Thymus (tissue), 11 donors: ENCODE results near the gene VCP. TPM values are rescaled to one million over a fixed set of nuclear protein-coding genes. Genes with fewer than 3 reads are reported as not detected.

ENCODE experiments used
- DNase-seq, 9 donors: peaks; one replicate each; pipeline ENCODE4 v3.0.0-alpha.2; 2013; ENCODE audit warnings: low spot score in 9 of 9, low read depth in 6 of 9, missing footprints in 1 of 9
- H3K27ac ChIP-seq, 2 donors: one replicate each; pipeline ENCODE4 v1.5.1; 2013; ENCODE audit warnings: control low read depth in 1 of 2, low read depth in 1 of 2, low read length in 1 of 2, mild to moderate bottlenecking in 1 of 2, moderate library complexity in 1 of 2
- H3K27me3 ChIP-seq, 2 donors: one replicate each; pipeline ENCODE4 v1.5.1; 2013; ENCODE audit warnings: low read length in 1 of 2; ENCODE audit not compliant: control insufficient read depth in 2 of 2, insufficient read depth in 1 of 2
- H3K36me3 ChIP-seq, 2 donors: one replicate each; pipeline ENCODE4 v1.5.1; 2013; ENCODE audit warnings: low read length in 1 of 2, mild to moderate bottlenecking in 1 of 2, moderate library complexity in 1 of 2; ENCODE audit not compliant: control insufficient read depth in 2 of 2, insufficient read depth in 2 of 2
- H3K4me1 ChIP-seq, 2 donors: one replicate each; pipeline ENCODE4 v1.5.1; 2013; ENCODE audit warnings: low read length in 2 of 2; ENCODE audit not compliant: control insufficient read depth in 2 of 2, insufficient read depth in 2 of 2
- H3K4me3 ChIP-seq, 2 donors: one replicate each; pipeline ENCODE4 v1.5.1; 2013; ENCODE audit warnings: low read length in 2 of 2, control low read depth in 1 of 2, mild to moderate bottlenecking in 1 of 2
- H3K9me3 ChIP-seq, 2 donors: one replicate each; pipeline ENCODE4 v1.5.1; 2013; ENCODE audit warnings: low read length in 1 of 2, mild to moderate bottlenecking in 1 of 2; ENCODE audit not compliant: control insufficient read depth in 2 of 2, insufficient read depth in 1 of 2
- whole genome bisulfite sequencing: extraction: QIAGEN DNeasy Blood & Tissue Kit; methylation state at CpG from one replicate; pipeline ENCODE4 v1.1.7; 2013; 5-methylcytosine and 5-hydroxymethylcytosine counted together
- polyA plus RNA-seq: library from polyadenylated mRNA; stranded (reverse); fragments of 200-250 nt; gene quantifications from one replicate; pipeline ENCODE4 v1.2.3, GENCODE V29; 2013
- total RNA-seq: library from RNA; stranded (reverse); fragments of 120-200 nt; gene quantifications from one replicate; pipeline ENCODE4 v1.2.4, GENCODE V29; 2013
- donor health status: healthy.

The VCP gene
- total and polyA plus RNA-seq, 2 donors = 71.1 to 227 TPM

GRCh38 chr9:35014517-35014916 lies 57.9 kb downstream of the VCP start:
- Histone ChIP-seq H3K9me3 (peaks cover 1 to 3% of the 10 kb centered on the region in 2 donors), H3K4me3 (no peak overlapping the region), H3K27ac (no peak overlapping the region), H3K27me3 (no peaks in the 10 kb centered on the region), H3K36me3 (no peaks in the 10 kb centered on the region), H3K4me1 (no peaks in the 10 kb centered on the region)
- WGBS = 82% methylated on average over 2 of the region's 2 CpGs
- DNase-seq = no peak

- no peak overlapping the region for H3K4me3 ChIP-seq
- no peak for DNase-seq
- WGBS = 97% methylated on average over 3 of the region's 3 CpGs
- no peaks in the 10 kb centered on the region for H3K4me1 ChIP-seq
- H3K27ac ChIP-seq = no peak overlapping the region
- peaks cover 1 to 3% of the 10 kb centered on the region in 2 donors for H3K9me3 ChIP-seq
- no peaks in the 10 kb centered on the region for H3K36me3 ChIP-seq
- no peaks in the 10 kb centered on the region for H3K27me3 ChIP-seq
These were observed 62.0 kb downstream of the VCP start for GRCh38 chr9:35010351-35010958.

Other genes with a start within 250 kb of the VCP start
- gene PHF24, start 114.3 kb downstream of the VCP start, total RNA-seq = 0.28 TPM
- gene PHF24, start 114.3 kb downstream of the VCP start, polyA plus RNA-seq = 0.37 TPM
- gene DNAJB5, start 82.9 kb downstream of the VCP start, total RNA-seq = 4.1 TPM
- 13.4 TPM for gene DNAJB5, start 82.9 kb downstream of the VCP start, polyA plus RNA-seq
- gene FANCG, start 7.3 kb upstream of the VCP start, total RNA-seq = 35.2 TPM
- gene FANCG, start 7.3 kb upstream of the VCP start, polyA plus RNA-seq = 33.7 TPM
- 12.9 TPM for gene PIGO, start 24.0 kb upstream of the VCP start, total RNA-seq
- gene PIGO, start 24.0 kb upstream of the VCP start, polyA plus RNA-seq = 18.2 TPM
- gene STOML2, start 30.5 kb upstream of the VCP start, total RNA-seq = 118 TPM
- 58.0 TPM for gene STOML2, start 30.5 kb upstream of the VCP start, polyA plus RNA-seq
- gene ATOSB, start 43.2 kb upstream of the VCP start, total RNA-seq = 4.9 TPM
- gene ATOSB, start 43.2 kb upstream of the VCP start, polyA plus RNA-seq = 16.1 TPM
- gene UNC13B, start 89.4 kb upstream of the VCP start, total RNA-seq = 3.5 TPM
- 6.9 TPM for gene UNC13B, start 89.4 kb upstream of the VCP start, polyA plus RNA-seq